Astrocyte of the cerebellum (primary cell): ENCODE results near the gene JAKMIP1.

Source experiments
- DNase-seq: peaks from one replicate; pipeline ENCODE4 v3.0.0-alpha.2; 2011; ENCODE audit warnings: low read depth
- H3K4me3 ChIP-seq: 2 replicates; pipeline ENCODE4 v1.5.1; 2011; ENCODE audit warnings: mild to moderate bottlenecking, low read depth, low read length, moderate library complexity
- in situ Hi-C: cut with HindIII; loops from 2 replicates; pipeline ENCODE4 v1.10.0; 2017; ENCODE audit warnings: low sequenced_read_pairs
- TF ChIP-seq, protein P1 (sequence below): IDR thresholded peaks from 2 replicates; pipeline ENCODE4 v1.5.1; 2012; ENCODE audit warnings: low read length, low read depth, moderate library complexity, mild to moderate bottlenecking; ENCODE audit errors: missing control alignments

Gene JAKMIP1

DNA sequence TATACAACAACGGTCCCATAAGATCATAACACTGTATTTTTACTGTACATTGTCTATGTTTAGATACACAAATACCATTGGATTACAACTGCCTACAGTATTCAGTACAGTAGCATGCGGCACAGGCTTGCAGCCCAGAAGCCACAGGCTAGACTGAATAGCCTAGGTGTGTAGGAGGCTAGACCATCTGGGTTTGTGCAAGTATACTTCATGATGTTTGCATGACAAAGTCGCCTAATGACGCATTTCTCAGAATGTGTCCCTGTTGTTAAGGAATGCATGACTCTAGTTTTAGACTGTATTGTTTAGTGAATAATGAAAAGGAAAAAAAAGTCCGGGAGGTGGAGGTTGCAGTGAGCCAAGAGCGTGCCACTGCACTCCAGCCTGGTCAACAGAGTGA, 125.6 kb downstream of the JAKMIP1 start:
- no peak overlapping the region for H3K4me3 ChIP-seq
- DNase-seq: no peak
- TF ChIP-seq, protein P1, sequence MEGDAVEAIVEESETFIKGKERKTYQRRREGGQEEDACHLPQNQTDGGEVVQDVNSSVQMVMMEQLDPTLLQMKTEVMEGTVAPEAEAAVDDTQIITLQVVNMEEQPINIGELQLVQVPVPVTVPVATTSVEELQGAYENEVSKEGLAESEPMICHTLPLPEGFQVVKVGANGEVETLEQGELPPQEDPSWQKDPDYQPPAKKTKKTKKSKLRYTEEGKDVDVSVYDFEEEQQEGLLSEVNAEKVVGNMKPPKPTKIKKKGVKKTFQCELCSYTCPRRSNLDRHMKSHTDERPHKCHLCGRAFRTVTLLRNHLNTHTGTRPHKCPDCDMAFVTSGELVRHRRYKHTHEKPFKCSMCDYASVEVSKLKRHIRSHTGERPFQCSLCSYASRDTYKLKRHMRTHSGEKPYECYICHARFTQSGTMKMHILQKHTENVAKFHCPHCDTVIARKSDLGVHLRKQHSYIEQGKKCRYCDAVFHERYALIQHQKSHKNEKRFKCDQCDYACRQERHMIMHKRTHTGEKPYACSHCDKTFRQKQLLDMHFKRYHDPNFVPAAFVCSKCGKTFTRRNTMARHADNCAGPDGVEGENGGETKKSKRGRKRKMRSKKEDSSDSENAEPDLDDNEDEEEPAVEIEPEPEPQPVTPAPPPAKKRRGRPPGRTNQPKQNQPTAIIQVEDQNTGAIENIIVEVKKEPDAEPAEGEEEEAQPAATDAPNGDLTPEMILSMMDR: no peak
- in situ Hi-C loops: loop anchor here (5.0 kb wide), 1 partner anchor 67 kb away; no protein-coding TSS in a partner anchor

DNA sequence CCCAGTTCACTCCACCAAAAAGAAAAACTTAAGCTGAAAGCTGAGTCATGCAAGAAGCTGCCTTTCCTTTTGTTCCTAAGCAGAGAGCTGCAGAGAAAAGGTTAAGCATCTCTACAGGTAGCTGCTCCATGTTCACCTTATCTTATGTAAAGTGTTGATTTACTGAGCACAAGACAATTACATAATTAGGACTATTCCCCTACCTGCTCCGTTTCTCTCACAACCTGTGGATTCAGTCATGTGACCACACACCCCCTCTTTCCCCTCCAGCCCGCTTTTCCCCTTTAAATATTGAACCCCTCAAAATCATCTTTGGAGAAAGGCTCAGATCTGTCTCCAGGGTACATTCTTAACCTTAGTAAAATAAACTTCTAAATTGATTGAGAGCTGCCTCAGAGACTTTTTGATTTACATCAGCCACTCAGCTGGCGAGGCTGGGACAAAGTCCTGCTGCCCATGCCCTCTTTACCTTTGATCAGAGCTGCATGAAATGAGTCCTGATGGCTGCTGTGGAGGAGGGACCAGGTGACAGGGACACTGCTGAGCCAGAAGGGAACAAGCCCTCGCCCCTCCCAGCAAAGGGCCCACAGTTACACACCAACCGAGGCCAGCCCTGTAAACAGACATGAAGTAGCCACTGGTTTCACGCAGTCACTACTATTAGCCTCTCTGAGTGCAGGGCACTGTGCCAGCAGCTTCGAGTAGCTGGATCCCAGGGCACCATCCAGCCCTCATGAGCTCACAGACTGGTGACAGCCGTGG, 128.2 kb downstream of the JAKMIP1 start:
- no peak for DNase-seq
- H3K4me3 ChIP-seq: no peak overlapping the region
- in situ Hi-C loops: no loop called here
- TF ChIP-seq, protein P1: no peak

DNA sequence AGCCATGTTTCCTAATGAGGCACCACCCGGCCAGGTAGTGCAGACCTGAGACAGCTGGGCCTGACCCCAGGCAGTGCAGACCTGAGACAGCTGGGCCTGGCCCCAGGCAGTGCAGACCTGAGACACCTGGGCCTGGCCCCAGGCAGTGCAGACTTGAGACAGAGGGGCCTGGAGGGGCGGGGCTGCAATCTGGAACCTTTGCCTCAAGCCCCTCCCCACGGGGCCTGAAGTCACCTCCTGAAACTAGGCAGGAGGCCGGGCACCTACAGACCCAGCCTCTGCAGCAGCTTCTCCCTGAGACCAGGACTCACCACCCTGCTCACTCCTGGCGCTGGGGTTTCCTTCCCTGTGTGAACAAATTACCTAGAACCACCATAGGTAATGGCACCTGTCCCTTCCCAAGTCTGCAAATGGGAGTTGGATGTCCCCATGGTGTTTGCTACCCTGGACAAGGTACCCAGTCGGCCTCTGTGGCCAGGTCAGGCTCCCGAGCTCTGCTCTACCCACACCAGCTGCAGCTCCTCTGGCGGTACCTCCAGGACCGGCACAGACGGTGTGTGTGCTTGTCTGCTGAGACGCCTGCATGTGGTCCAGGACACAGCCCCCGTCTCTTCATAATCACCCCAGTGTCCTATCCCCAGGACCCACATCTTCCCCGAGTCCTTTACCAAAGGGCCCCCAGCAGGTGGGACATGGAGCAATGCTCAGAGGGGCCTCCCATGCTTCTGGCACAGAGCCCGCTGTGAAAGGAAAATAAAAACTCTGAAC, 129.0 kb downstream of the JAKMIP1 start:
- no peak overlapping the region for H3K4me3 ChIP-seq
- DNase-seq: no peak
- in situ Hi-C loops: no loop called here
- TF ChIP-seq, protein P1: no peak

DNA sequence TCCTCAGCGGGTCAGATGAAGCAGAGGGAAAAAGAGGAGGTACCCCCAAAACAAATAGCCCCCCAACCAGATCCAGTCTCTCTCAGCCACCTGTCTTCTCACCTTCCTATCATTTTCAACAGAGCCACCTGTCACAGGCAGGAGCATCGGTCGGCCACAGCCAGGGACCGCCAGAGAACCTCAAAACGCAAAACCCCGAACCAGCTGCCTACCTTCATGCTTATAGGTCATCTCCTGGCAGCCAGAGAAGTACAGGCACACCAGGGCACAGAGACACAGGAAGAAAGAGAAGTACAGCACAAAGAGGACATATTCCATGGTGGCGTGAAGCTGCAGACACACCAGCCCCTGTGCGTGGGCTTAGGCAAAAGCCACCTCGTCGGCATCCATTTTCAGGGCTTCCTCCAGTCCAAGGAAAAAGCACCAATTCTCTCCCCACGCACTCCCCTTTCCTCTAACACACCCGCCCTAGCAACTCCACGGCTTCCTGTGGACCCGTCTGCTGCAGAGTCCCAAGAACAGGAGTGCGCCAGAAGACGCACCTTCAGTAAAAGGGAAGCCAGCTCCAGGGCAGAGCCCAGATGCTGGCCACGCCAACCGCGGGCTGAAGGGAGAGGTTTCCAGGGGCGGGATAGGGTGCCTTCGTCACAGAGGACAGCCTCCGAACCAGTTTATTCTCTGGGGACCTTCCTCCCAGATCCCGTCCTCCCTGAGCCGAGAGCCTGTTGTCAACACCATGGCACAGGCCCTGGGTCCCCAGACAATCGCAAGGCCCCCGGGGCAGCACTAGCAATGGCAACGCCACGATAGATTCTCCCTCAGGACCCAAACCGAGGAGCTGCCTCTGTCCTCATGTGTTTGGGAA, 130.3 kb downstream of the JAKMIP1 start:
- TF ChIP-seq, protein P1: no peak
- no peak overlapping the region for H3K4me3 ChIP-seq
- in situ Hi-C loops: no loop called here
- DNase-seq: no peak

DNA sequence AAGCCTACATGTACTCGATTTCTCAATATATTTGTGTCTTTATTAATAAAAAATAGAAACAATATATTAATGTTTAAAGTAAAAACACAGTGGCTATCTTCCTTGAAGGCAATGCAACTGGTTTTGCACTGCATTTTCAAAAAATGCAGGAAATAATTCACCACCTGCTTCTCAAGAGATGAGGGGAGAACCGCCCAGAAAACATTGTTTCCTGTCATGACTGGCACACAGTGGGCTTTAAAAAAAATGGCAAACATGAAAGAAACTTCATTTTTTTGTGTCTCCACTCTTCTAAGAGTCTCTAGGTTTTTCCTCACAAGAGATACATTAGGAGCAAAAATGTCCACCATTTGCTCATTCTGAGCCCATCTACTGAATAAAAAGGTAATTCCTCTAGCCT, 131.4 kb downstream of the JAKMIP1 start:
- in situ Hi-C loops: no loop called here
- TF ChIP-seq, protein P1: no peak
- no peak for DNase-seq
- H3K4me3 ChIP-seq: no peak overlapping the region

DNA sequence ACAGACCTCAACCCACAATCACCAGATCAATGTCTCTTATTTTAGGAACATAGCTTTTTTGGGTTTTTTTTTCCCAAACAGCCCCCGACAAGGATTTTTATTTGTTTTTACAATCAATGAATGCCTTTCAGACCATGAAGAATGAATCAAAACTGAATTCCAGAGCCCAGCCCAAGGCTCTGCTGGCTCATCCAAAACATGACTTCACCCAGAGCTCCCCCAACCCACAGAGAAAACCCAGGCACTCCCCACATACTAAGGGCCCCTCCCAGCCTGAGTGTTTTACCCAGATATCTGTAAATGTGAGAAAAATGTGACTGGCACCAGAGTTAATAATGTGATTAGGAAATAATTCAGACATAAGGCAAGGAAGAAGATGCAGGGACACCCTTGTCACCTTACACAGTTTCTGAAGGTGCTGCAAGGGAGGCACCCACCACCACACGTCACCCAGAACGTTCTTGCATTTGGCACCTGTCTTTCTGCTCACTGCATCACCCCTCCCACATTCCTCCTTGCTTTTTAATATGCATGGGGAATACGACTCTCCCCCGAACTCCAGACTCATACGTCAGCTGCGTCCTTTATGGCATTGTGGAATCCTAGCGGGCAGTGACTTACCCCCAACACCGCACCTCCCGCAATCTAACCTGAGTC, 134.3 kb downstream of the JAKMIP1 start:
- in situ Hi-C loops: no loop called here
- DNase-seq: no peak
- TF ChIP-seq, protein P1: no peak
- H3K4me3 ChIP-seq: no peak overlapping the region
